GM19043 (cell line): ENCODE data around the gene ABCG5.

Experiments
- ATAC-seq: cut with Tn5 transposase; IDR thresholded peaks from one replicate; pipeline ENCODE4 v1.9.1; 2021; ENCODE audit warnings: low read depth; ENCODE audit not compliant: unreplicated experiment

ABCG5 gene

DNA sequence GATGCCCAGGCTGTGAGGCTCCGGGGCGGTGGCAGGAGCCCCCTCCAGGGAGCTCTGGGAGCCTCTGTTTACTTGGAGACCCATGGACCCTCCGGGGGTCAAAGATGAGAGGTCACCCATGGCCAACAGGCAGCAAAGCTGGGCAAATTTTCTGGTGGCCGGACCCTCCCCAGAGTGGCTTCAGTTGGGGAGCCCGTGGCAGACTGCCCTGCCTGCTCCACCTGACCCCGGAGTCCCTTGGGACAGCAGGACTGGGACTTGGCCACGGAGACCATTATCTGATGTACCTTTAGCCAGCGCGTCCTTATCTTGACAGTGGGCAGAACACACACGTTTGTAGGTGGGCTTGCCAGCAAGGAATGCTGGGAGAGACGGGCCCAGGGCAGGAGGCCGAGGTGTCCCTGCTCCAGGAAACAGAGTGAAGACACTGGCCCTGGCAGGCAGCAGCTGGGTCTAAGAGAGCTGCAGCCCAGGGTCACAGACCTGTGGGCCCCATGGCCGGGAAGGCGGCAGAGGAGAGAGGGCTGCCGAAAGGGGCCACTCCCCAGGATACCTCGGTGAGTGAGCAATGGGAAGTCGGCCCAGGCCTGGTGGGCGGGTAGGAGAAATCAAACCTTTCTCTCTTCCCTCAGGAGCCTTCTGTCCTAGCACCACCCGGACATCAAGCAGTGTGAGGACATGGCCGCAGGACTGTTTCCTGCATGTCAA lies at the start of gene ABCG5, which contains the start of gene ABCG8:
ABCG5 (minus strand) TSS at position 280 of the 708 bp plus-strand sequence; CDS start at position 120, 160 bp downstream.
ABCG8 (plus strand) TSS at position 412 of the 708 bp plus-strand sequence; CDS start at position 495, 83 bp downstream.
- ATAC-seq, result no peak

DNA sequence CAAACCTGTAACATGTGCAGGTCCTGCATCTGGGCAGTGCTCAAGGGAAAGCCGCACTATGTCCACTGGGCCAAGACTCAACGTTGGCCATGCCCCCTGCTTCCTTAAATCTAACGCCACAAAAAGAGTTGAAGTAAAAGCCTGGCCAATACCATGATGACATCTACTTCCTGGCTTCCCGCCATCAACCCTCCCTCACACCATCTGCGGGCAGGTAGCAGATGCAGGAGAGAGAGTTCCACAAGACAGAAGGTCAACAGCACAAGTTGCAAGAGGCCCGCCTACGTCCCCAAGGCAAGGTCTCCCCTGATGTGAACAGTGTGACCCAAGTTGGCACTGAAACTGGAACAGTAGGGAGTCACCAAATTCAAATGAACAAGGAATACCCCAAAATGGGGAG lies 48.5 kb upstream of the ABCG5 start:
- ATAC-seq, result no peak

DNA sequence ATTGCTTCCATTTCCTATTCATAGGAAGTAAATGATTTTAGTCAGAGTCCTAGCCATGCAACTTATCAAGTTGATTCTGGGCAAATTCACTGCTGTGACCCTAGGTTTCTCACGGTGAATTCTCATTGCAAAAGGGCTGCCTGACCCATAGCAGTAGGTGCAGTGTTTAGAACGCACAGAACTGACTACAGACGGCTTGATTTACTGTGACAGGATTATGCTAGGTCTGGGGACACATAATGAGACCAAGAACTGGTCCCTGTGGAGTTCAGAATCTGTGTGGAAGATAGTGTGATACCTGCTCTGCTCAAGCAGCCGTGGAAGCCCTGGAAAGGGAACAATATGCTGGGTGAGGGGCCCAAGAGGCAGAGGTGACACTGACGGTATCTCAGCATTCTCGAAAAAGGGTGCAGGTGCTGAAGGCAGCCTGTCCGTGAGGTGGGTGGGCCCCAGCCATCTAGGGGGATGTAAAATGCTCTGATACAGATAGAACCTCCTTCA lies 46.5 kb upstream of the ABCG5 start:
- no peak for ATAC-seq

DNA sequence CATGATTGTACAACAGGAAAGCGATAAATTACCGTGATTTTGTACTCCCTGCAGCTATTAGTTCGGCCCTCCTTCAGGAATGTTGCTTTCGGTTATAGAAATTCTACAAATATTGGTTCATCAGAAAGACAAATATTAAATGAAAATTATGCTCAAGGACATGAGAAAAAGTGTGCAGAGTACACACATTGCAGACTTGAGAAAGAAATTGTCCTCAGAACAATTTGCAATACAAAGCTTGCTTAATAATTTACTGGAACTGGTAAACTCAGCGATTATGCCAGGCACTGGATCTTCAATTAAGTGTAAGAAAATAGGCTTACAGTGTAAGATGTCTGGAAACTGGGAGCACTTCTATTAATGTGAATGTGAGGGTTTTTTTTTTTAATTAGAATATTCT lies 46.0 kb upstream of the ABCG5 start:
- no peak for ATAC-seq

DNA sequence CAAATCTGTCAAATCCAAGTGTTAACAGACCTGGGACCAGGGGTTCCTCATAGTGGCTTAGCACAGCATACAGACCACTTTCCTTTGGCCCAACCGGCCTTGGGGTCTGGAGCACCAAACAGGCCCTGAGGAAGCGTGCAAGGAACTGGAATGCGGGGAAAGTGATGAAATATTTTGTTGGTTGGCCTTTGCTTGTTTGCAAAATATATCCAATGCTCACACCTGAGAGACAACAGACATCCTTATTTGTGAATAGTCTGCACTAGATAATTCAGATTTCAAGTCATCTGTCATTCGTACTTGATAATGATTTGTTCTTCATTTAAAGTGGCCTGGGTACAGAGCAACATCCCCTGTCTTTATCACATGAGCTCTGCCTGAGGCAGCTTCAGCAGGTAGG lies 43.7 kb upstream of the ABCG5 start:
- ATAC-seq, result no peak

DNA sequence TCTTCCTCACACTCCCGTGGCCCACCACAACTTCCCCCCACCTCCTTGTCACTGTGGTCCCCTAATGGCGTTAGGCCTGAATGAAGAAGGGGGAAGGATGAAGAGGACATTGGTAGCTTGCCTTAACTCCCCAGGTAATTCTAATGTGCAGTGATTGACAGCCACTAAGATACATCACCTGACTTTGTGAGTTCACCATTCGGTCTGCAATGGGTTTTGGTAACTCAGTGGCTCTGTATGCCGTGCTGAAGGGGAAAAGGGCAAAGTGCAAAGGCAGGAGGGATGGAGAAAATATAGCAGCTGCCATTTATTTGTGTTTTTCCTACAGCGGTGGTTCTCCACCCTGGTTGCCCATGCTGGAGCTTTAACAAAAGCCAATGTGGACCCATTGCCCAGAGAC lies 42.3 kb upstream of the ABCG5 start:
- ATAC-seq, result no peak

DNA sequence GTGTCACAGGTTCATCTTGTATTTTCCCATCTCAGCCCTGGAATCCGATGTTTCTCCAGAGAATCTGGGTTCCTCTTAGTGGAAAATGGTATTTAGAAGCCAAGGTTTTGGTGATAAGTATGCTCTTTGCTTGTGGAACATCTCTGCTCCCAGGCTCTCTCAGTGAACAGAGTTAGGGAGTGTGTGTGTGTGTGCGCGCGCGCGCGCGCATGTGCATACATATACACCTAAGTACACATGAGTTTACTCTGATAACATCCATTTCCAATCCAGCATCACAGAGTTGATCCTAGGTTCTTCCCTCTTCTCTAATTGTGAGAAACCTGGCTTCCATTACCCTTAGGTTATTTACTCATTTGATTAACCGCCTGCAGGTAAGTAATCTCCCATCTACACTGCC lies 41.8 kb upstream of the ABCG5 start:
- no peak for ATAC-seq

DNA sequence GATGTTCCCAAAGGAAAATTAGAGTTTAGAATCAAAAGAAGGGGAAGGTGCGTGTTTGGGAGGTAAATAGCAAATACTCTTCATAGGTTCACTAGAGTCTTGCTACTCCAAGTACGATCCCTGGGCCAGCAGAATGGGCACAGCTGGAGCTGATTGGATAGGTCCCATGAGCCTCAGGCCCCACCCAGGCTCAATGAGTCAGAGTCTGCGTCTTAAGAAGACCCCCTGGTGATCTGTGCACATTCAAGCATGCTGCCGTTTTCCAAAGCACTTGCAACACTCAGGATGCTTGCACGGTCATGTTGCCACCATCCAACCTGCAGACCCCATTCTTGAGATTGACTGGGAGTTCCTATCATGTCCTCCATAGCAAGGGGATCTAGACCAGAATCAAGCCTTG lies 40.6 kb upstream of the ABCG5 start:
- ATAC-seq, result no peak

DNA sequence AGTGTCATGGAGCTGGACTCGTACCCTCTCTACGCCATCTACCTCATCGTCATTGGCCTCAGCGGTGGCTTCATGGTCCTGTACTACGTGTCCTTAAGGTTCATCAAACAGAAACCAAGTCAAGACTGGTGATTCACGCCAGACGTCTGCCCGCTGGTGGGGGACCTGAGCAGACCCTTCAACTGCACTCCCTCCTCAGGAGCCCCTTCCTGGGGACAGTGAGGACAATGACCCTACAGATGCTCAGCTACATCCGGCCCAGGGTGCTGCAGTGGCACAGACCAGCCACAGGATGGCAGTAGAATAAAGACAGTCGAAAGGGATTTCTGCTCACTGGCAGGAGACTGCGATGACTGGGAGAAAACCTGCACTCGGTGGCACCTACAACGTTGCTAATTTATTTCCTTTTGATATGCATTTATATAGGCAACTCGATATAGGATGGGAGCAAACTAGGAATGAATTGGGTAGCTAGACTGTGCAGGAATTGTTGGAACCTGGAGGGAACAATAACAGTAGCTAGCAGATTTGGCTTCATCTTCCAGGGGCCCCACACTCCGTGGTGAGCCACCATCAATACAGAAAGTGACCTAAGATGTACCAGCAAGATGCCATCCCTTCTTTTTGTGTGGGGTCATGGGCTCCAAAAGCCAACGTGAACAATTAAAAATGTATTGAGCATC lies 39.3 kb upstream of the ABCG5 start:
- ATAC-seq, result peak; percentile 77

DNA sequence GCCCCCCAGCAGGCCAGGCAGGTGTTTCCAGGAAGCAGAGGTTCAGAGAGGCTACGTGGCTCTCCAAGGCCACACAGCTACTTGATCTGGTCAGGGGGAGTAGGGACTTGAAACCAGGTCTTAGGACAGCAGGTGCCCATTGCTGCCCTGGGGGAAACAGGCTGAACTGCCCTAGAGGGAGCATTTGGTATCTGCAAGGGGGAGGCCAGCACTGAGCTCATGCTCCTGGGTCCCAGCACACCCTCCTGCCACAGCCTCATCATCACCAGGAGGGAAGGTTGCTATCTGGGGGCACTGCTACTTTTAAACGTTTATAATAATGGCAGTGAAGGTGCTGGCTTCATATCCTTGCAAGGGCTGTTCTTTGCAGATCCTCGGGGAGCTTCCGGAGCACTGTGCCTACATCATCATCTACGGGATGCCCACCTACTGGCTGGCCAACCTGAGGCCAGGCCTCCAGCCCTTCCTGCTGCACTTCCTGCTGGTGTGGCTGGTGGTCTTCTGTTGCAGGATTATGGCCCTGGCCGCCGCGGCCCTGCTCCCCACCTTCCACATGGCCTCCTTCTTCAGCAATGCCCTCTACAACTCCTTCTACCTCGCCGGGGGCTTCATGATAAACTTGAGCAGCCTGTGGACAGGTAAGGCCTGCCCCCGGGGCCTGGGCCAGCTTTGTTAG lies 36.3 kb upstream of the ABCG5 start:
- ATAC-seq, result no peak

DNA sequence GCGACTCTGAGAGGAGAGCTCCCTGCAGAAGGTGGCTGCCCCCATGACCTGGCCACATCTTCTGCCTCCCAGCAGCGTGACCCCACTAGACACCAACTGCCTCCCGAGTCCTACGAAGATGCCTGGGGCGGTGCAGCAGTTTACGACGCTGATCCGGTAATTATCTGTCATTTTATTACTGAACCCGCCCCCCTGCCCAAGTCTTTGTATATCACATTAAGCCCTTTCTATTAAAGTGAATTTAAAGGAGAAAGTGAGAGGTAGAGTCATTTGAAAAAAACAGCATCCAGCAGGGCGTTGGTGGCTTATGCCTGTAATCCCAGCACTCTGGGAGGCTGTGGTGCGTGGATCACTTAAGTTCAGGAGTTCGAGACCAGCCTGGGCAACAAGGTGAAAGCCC lies 33.5 kb upstream of the ABCG5 start:
- ATAC-seq, result no peak

DNA sequence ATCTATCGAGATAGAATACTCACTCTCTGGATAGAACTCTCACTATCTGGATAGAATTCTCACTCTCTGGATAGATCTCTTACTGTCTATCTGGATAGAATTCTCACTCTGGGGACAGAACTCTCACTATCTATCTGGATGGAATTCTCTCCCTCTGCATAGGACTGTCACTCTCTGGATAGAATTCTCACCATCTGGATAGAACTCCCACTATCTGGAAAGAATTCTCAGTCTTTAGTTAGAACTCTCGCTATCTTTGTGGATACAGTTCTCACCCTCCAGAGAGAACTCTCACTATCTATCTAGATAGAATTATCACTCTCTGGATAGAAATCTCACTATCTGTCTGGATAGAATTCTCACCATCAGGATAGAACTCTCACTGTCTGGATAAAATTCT lies 16.7 kb upstream of the ABCG5 start:
- no peak for ATAC-seq

DNA sequence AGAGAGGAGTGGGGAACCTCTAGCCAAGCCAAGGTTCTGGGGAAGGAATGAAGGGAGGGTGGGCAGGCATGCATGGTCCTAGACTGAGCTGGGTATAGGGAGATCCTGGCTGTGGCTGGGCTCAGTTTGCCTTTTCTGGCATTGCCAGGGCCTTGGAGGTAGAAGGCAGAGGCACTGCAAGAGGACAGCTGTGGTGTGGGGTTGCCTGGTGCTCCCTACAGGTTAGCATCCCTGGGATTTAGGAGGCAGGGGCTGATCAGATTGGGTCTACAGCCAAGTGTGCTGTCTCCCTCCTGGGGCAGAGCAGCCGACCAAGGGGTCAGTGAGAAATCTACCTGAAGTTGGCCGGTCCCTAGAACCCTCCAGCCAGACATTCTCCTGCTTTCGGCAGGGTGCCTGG lies 16.0 kb upstream of the ABCG5 start:
- ATAC-seq, result no peak

DNA sequence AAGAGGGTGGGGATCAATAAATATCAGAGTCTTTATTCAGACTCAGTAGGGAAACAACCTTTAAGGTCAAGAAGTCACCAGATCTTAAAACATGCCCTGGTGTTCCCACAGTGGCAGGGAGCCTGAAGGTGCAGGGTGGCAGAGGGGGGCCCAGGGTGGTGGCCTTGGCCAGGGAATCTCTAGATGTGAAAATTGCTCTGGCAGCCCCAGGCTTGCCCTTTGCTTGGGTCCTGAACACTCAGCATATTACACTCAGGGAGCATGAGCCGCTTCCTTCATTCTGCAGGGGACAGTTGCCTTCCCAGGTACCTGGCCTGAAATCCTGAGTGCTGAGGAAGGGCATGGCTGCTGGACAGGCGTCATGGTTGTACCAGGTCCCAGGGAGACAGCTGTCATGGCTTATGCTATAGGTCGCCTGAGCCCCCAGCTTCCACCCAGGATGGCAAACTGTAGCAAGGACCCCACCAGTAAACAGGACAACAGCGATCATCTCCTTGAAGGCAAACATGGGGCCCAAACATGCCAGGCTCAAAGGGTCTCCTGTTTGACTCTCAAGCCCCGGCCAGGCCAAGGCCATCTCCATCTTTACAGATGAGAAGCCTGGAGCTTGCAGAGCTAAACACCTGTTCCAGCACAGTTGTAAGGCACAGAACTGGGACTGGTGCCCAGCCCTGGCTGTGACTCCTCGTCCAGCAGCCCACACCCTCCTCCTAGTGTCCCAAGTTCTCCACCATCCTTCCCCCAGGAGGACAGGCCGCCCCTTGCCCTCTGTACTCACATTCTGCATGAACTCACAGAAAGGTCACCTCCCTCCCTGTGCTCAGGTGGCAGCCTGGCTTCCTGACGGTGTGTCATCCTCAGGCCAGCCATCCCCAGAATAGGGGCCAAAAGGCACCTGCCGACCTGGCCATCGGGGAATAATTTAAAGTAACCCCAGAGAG lies 14.8 kb upstream of the ABCG5 start:
- ATAC-seq, result no peak

DNA sequence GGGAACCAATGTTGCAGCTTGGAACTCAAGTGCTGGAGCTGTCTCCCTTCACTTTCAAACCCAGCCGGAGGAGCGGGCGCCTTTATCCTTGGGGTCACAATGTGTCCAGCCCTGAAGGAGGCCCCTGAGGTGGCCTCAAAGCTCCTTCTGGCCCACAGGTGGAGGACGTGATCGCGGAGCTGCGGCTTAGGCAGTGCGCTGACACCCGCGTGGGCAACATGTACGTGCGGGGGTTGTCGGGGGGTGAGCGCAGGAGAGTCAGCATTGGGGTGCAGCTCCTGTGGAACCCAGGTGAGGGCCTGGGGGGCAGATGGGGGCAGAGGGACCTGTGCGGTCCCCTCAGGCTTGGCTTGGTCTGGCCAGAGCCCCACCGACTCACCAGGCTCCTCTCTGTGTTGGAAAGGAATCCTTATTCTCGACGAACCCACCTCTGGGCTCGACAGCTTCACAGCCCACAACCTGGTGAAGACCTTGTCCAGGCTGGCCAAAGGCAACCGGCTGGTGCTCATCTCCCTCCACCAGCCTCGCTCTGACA lies 13.6 kb upstream of the ABCG5 start:
- ATAC-seq, result no peak

DNA sequence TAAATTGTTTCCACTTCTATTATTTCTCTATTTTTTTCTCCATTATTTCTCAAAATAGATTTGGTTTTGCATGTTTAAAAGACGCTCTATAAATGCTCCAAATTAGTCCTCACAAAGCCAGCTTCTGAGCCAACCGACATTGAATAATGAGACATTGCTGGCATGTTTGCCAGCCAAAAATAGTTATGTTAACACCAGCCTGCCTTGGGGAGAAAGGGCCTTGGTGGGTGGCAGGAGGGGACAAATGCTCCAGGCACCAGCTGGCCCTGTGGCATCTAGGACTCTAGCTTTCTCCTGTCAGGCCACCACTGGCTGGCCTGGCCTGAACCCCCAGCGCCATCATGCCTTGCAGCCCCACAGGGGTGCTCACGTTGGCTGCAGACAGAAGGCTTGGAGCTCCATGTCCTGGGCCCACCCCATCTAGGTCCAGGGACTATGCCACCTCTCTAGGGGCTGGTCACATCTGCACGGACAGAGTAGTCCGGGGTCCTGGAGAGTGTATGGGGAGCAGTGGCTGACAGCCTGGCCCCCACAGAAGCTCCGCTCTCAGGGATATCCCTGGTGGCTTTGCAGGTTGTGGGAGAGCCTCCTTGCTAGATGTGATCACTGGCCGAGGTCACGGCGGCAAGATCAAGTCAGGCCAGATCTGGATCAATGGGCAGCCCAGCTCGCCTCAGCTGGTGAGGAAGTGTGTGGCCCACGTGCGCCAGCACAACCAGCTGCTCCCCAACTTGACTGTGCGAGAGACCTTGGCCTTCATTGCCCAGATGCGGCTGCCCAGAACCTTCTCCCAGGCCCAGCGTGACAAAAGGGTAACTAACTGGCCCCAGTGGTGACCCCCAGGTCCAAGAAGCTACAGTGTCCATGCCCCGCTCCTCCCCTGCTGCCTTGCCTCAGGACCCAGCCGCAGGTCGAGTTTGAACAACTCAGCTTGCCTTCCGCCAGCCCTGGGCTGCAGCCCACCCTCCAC lies 12.7 kb upstream of the ABCG5 start:
- no peak for ATAC-seq

DNA sequence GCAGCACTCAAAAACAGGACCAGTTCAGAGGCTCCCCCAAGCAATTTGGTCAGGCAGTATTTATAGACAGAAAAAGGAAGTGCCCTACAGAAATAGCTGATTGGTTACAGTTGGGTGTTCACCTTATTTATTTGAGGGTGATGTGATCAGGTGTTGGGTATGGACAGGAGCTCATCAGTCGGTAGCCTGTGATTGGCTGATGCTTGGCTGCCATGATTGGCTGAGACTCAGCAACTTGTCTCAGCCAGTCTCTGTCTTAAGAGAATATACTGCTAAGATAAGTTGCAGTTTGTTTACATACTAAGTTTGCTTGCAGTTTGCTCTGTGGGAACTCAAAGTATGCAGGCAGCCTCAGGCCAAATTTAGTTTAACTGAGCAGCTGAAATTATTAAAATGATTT lies 9.6 kb upstream of the ABCG5 start:
- no peak for ATAC-seq

DNA sequence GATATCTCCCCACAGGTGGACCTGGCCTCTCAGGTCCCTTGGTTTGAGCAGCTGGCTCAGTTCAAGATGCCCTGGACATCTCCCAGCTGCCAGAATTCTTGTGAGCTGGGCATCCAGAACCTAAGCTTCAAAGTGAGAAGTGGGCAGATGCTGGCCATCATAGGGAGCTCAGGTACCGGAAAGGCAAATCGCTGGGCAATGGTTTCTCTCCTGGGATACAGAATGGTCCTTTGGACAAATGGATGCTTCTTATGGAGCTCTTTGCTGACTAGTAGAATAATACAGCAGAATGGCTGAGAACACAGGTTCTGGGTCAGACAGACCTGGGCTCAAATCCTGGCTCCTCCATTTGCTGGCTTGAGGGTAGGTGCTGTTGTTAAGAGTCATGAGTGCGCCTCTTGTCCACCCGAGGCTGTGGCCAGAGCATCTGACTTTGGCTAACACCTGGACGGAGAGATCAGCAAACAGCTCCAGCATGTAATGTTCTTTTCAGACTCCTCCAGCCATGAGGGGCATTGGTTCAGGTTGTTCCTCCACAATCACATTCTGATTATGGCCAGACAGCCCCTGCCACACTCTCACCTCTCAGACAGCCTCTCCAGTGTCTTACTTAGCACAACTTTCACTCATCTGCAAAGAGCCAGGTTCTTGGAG lies 7.6 kb upstream of the ABCG5 start:
- ATAC-seq, result no peak

DNA sequence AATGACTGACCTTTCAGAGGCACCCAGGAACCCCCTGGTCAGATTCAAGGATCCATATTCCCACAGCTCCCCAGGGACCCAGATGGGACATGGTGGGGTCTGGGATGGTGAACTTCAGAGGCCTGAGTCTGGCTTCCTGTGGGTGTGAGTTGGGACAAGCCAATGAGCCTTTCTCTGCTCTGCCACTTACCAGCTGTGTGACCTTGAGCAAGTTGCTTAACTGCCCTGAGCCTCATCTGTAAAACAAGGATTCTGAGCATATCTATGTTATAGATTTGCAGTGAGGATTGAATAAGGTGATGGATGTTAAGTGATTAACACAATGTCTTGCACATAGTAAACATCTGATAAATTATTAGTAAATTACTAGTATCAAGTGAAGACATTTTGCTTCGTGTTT lies 6.5 kb upstream of the ABCG5 start:
- ATAC-seq, result no peak
